OCI-M2 (cell line): ENCODE measurements around the gene PFDN4.

Experiments
- DNase-seq: peaks from one replicate; lab custom pipeline; 2025; ENCODE audit not compliant: unreplicated experiment; lab: John Stamatoyannopoulos, UW

Gene PFDN4

DNA sequence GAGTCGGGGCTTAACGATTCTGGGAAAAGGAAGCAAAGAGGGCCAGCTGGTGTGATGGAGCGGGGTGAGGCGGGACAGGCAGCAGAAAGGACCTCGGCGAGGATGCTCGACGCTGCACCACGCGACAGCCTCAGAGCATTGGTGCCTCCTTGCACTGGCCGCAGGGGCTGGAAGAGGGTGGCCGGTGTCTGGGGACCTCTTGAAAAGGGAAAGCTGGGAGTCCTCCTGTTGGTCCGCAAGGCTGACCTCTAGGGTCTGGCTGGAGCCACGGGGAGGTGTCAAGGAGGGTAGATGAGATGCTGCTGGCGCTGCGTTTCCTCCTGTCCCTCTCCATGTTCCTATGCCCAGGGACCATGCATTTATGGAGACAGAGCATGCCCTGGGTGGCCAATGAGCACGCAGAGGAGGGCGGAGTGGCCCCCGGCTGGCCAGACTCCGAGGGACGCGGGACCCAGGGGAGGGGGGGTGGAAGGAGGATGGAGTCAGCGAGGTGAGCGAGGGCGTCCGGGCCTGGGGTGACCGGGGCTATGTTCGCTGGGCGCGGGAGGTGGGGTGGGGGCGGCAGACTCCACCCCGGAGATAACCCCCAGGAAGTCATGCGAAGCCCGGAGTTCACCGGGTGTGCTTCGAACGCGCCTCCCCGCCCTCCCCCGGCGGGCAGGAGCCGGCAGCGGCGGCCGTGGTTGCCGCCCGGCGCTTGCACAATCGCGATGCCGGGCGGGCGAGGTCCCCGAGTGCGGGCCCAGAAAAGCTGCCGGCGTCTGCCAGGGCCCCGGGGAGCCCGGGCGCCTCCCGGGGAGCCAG is 34.0 kb upstream of the PFDN4 start, which contains the start of gene CYP24A1:
TSS of gene CYP24A1 (minus strand) at position 334 of the 804 bp plus-strand sequence. CDS start 407 bp downstream, outside the sequence.
- no peak for DNase-seq

DNA sequence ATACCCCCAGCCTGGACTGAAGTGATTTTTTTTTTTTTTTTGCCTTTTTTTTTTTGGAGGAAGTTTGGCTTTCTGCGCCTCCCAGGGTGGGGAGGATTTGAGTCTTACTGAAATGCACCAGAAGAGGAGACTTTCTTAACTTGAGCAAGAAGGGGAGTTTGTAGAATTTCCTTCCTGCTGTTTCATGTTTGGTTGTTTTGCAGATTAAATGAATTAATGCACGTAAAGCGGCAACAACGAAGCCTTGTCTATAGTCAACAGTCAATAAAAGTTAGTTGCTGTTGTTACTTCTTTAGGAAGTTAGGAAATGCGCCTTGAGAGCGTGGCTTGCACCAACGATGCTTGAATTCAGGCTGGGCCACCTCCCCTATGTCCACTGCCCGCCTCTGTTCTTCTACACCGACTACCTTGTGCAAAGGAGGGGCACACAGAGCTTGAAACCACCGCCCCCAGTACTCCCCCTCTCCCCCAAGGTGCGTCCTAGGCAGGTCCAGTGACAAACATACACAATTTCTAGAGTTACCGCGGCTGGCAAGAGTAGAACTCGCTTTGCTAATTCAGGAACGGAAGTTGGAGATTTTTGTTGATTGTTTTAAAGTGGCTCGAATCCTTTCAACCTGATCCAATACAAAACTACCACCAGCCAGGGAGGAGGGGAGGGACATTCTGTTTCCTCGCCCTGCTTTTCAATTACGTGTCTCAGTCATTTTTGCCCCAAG is 33.3 kb upstream of the PFDN4 start:
- no peak for DNase-seq

DNA sequence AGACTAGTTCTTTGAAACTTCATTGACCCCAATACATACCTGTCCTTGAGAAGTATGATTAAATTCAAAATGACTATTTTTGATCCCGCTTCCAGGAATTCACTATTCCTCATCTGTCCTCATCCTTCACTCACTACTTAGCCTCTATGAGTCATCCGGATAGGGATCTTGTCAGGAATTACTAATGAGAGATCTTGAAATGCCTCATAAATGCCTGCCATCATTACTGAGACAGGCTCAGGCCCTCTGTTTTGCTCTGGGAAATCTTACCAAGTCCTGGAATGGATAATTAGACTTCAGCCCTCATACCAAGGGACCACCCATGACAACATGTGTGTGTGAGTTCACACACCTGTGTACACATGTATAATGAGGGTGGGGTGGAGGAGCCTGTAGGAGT is 31.3 kb upstream of the PFDN4 start:
- DNase-seq, result no peak

DNA sequence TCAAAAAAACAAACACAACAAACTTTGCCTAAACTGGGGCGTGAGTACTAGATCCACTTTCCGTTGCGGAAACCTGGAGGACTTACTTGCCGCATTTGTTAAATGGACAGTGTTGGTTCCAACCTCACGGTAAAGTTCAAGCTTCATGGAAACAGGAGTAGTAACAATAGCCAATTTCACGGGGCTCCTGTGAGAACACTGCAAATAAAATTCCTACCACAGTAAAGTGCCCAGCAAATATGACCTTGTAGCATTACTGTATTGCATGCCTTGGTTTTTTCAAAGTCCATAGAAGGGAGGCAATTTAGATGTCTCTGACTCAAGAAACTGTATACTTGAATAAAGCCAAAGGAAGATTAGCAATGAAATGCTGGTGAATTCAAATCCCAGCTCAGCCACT is 30.5 kb upstream of the PFDN4 start:
- DNase-seq, result no peak

DNA sequence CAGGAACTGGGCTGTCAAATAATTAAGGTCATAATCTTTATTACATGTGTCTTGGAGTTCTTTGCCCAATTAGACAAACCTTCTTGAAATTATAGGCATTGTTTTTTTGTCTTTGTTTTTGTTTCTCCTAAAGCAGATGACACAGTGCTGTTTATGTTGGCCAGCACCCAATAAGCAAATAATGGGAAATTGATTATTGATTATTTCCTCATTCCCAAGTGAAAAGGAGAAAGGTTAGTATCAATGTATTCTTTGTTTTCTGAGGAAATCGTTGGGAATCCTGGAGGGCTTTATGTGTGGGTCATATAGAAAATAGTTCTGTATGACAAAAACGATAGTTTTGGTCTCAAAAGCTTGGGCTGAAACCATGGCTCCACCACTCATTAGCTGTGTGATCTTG is 29.6 kb upstream of the PFDN4 start:
- no peak for DNase-seq

DNA sequence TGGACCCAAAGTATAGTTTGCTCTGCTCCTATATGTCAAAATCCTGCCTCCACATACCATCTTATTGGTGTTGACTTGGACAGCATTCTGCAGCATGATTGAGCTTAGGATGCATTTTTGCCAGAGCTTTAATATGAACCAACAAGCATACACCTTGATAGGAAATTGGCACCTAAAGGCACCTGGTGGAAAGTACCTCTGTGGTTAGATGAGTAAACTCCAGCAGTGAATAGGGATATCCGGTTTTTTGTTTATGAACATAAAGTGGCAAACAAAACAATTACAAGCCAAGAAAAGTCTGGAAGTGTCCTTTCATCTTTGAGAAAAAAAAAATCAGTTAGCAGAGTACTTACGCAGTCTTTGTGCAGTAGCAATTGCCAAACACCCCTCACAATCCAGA is 27.9 kb upstream of the PFDN4 start:
- DNase-seq, result no peak

DNA sequence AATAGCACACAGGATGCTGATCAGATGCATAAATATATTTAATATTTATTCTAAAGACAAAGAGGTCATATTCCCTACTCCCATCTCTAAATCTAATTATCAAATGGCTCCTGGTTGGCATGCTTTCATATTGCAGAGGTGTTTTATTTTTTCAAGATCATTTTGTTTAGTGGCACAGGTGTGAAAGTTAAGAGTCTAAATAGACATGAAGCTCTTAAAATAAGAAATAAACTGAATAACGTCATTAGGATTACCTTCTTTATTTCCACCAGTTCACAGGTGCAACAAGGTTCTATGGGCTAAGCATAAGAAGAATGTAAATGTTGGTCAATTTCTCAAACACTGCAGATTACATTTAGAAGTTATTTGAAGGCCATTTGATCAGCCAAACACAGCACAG is 27.0 kb upstream of the PFDN4 start:
- DNase-seq, result no peak

DNA sequence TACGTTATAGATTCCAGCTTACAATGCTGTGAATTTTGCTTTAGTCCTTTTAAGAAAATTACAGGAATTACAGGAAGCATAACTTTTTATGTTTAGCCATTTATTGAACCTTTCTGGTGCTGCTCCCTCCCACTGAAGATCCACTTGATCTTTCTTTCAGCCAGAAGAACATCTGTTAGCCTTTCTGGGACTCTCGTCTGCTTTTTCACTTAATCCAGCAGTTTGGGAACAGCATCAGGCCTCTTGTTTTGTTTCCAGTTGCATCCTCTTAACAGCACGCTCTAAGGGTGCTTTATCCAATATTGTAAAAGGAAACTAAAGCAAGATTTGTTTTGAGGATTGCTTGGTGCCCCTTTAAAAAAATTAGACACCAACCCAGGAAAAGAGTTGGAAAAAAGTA is 23.8 kb upstream of the PFDN4 start:
- no peak for DNase-seq

DNA sequence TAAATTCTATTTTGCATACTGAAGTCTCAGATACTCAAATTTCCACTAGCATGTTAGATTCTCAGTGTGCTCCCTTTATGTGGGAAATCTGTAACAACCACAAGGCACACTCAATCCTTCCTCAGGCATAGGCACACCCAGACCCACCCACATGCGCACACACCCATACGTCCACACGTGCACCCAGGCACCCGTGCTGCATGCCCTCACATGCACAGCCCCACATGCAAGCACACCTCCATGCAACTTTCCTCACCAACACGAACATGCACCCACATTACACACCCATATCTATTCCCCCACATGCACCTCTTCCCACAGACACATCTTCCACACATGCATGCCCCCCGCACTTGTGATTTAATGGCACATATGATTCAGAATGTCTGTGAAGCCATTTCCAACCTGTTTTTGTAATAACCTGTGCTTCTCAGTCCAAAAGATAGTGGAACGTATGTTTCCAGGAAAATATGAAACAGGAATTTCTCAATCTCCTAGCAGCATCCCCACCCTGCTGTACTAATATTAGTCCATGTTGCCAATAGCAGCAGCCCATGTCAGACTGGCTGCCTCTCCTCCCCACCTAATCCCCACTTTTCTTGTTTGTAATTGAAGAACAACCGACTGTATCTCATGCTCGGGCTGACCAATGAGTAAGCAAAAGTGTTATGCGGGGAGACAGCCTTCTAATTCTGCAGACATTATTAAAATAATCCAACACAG is 22.8 kb upstream of the PFDN4 start:
- DNase-seq, result no peak

DNA sequence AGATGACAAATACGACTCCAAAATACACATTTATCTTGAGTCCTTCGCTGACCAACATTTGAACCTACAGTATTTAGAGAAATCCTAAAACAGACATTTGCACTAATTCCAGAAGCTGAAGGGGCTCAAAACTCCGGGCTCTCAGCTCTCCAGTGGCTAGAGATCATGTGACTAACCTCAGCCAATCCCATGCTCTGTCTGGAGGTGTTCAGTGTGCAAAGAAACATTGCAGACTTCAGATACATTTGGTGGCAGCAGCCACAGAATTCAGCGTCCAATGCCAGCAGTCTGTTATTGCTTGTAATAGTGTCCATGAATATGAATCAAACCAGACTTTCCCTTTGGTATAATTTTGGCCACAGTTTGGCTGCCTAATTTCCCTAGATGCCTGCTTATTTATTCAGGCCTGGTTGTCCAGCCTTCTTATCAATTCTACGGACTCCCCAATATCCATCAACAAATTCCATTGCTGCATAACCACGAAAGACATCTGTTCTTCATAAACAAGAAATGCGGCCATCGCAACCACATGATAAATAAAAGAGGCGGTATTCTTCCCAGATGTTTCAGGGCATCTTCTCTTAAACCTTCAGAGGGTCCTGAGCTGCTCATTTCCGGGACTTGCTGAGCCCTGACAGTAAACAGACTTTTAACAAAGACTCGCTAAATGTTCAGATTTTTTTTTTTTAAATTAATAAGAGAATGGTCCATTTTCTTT is 19.6 kb upstream of the PFDN4 start:
- no peak for DNase-seq

DNA sequence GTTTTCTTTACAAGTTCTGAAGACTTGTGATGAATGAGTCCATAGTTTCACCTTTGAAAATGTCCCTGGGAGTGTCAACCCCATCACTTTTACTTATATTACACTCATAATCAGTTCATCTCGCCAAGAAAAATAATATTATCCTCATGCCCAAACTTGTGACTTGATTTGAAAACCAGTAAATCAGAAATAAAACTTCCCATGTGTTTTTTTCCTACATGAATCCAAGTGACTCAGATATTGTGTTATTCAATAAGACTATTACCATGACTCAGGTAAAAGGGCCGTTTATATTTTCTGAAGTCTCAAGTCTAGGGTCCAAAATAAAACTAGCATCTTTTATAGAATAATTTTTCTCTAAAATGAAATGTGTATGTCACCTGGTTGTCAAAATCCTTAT is 18.3 kb upstream of the PFDN4 start:
- DNase-seq, result no peak

DNA sequence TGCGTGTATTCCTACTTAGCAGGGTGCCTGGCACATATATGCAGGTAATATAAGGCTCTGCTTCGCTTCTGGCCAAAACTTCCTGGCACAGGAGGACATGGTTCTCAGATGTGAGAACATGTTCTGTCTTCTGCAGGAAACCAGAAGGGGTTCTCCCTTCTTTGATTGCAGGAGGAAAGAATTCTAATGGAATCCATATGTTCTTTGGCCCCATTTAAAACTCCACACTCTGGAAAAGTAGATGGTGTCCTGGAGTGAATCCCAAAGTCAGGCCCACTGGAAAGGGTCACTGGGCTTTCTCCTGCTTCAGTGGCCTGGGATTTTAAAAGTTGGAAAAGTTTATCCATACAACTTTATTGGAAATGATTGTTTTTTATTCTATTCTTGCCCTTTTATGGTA is 17.7 kb upstream of the PFDN4 start:
- DNase-seq, result no peak

DNA sequence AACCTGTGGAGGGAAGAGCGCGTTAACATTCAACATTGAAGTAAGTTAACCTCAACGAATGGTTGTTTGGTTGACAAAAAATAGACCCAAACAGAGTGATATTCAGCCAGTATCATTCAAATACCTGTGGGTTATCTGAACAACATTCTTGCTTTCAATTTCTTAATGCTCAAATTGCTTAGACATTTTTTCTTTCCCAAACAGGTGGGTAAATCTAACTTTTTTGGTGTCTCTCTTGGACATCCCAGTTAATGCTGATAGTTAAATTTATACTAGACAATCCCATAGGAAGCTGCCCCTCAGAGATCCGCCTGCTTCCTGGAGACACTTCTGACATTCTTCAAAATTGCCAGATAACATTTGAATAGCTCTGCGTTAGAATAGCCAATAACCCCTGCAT is 14.1 kb upstream of the PFDN4 start:
- DNase-seq, result no peak

DNA sequence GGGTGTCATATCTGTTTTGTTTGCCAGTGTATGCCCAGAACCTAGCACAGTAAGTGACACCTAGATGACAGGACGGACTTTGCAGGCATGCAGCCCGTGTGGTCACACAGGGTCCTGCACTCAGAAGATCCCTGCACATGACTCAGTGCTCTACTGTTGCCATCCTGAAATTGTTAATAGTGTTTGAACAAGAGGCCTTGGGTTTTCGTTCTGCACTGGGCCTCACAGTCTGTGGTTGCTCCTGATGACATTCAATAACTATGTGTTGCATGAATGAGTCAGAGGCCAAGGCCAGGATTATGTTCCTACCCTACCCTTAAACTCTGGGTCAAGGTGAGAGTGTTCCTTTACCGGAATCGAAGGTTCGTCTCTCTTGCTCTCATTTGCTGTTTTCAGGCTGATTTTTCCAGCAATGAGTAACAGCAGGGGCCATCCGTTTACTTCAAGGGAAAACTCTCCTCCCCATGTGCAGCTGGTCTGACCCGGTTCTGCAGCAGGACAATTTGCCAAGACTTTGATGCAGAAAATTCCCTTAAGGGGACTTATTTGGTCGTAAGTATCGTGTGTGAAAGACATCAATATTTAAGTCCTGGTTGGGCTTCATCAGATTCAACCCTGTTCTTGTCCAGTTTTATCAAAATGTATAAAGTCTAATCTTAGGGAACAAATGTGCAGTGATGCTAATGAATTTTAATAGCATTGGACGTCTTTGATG is 13.0 kb upstream of the PFDN4 start:
- no peak for DNase-seq

DNA sequence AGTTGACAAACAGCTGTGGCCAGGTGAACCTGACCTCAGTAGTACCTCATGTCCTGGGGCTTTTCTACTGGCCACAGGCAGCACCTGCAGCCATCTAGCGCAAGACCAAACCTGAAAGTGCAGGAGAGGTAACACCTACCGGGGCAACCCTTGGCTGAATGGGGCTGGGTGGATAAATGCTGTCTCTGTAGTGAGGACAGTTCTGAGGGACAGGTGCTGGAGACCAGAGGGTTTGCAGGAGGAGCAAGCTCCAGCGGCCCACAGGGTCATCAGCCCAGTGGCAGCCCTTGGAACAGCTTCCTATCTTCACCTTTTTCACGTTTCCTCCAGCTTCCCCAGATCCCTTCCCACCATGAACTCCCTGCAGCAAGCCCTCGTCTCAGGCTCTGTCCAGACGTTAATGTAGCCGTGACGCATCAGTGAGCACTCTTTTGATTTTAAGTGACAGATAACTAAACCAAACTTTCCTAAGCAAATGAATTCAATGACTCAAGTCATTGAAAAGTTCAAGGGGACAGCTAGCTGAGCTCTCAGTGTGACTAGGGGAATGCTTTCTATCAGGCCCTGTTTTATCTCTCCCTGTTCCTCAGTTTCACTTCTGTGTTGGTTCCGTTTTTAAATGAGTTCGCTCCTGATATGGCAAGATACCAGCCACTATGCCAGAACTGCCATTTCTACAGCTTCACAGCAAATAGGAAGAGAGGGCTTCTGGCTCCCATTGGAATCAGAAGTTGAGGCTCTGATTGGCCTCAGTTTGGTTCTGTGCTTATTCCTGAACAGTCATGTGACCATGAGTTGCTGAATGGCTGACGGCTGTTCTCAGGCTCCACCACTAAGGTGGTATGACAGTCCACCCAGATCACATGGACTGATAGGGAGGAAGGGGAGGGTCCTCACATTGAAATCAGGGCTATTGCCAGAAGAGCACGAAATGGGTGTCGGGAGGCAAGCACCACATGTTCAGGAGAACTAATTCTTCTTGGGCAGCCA is 12.1 kb upstream of the PFDN4 start:
- DNase-seq, result no peak

DNA sequence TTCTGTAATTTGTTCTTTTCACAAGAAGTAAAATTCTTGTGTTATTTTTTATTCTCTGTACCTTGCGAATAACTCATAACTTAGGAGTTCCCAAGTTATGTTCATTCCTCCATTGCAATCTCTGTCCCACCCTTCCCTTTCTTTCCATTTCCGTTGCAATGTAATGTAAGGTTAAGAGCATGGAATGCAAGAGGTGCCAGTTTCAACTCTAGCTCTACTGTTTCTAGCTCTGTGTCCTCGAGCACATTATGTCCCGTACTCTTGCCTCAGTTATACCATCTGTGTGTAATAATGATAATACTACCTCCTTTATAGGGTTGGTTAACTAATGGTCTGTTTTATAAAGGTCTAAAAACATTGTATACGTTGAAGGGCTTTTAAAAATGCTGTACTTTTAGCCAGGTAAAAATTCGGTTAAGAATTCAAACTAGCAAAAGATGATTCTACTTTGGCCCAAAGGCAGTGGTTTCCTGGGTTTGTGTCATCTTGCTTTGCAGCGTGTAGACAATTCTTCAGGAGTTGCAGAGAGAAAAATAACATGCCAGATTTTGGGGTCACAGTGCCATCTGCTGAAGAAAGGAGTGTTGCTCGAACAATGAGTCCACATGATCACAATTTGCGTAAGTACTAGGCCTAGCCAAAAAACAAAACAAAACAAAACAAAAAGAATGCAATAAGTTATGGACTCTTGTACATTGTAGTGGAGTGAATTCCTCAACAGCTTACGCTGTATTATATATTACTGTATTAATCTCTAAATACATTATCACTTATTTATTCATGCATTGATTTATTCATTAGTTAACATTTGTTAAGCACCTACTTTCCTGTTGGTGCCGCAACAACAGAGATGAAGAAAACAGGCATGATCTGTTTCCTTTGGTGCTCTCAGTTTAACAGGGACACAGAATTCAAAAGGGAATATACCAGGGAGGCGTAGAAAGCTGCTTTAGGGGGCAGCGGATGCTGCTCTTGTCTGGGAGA is 10.0 kb upstream of the PFDN4 start:
- no peak for DNase-seq

DNA sequence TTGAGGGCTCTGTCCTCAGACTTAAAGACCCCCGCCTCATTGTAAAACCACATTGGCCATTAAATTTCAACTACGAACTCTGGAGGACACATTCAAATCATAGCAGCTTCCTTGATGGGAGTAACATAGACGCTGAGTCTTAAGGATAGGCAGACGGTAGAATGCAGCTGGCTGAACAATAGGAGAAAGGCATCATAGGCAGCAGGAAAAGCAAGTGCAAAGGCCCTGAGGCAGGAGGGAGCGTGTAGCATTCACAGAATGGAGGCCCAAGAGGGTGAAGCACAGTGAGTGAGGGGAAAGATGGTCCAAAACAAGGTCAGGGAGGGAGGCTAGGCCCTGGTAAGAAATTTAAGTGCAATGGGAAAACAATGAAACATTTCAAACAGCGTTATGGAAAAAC is 8.6 kb upstream of the PFDN4 start:
- DNase-seq, result no peak

DNA sequence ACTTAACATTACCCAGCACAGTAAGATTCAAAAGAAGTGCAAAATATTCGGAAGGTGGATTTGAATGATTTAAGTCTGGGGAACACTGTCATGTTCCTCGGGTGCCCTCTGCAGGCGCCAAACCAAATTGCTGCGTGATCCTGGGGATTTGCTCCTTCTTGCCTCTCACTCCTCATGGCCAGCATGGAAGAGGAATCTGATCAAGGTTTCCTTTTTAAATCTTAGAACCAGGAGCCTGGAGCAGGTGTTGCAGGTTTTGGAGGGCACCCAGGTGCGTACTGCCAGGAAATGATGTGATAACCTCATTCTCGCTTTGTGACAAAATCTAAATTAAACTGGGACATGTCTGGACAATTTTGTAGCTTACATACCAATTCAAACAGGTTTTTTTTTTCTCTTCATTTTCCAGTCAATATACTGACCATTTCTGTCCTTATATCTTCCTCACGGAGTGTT is 8.1 kb upstream of the PFDN4 start:
- DNase-seq, result peak; percentile 73
